Left lung (tissue), 10 donors: ENCODE measurements around the gene PABPN1L. TPM values are rescaled to one million over a fixed set of nuclear protein-coding genes. Genes with fewer than 3 reads are reported as not detected.
A peak's percentile ranks its signal among the peaks of the same experiment; 100 is the strongest.

Experiments used
- ATAC-seq: fragments of 200-7000 bp; cut with Tn5 transposase; one replicate; pipeline ENCODE4 v1.9.1; 2020; ENCODE audit warnings: moderate library complexity
- DNase-seq, 4 donors: peaks; one replicate each; pipeline ENCODE4 v3.0.0-alpha.2; 2013 to 2020
- H3K27ac ChIP-seq, 2 donors: fragments of 200-600 bp; sonication (generic) in 1 of 2; one replicate each; pipeline versions ENCODE4 v1.5.0 to v1.8.0; 2020 to 2021
- H3K27me3 ChIP-seq, 2 donors: fragments of 200-600 bp; sonication (generic) in 1 of 2; one replicate each; pipeline versions ENCODE4 v1.5.0 to v1.8.0; 2020 to 2021
- H3K36me3 ChIP-seq, 2 donors: fragments of 200-600 bp; sonication (generic) in 1 of 2; one replicate each; pipeline versions ENCODE4 v1.5.0 to v1.8.0; 2020 to 2021
- H3K4me1 ChIP-seq, 2 donors: fragments of 200-600 bp; one replicate each; pipeline ENCODE4 v1.8.0; 2021
- H3K4me3 ChIP-seq, 2 donors: fragments of 200-600 bp; sonication (generic) in 1 of 2; one replicate each; pipeline versions ENCODE4 v1.5.0 to v1.8.0; 2020 to 2021; ENCODE audit warnings: mild to moderate bottlenecking in 1 of 2
- H3K9me3 ChIP-seq, 2 donors: fragments of 200-600 bp; sonication (generic) in 1 of 2; one replicate each; pipeline versions ENCODE4 v1.5.0 to v1.8.0; 2020 to 2021
- intact Hi-C, 2 donors: fragments of 100-400 bp; cut with DNase I; formaldehyde crosslinking; loops; one replicate each; pipeline versions ENCODE4 v1.11.2 to v1.14.2; 2022
- polyA plus RNA-seq, 6 donors: library from polyadenylated mRNA; unstranded; fragments of 120-200 nt; gene quantifications; one replicate each; pipeline ENCODE4 v1.2.1, GENCODE V29; 2013; ENCODE audit not compliant: insufficient read length in 6 of 6
- total RNA-seq, 2 donors: library from RNA; stranded (reverse); fragmentation: NEBNext Ultra II Directional; extraction: Animal tissue kit (Norgen Biotek cat#: 25700); gene quantifications; one replicate each; pipeline ENCODE4 v1.2.1, GENCODE V29; 2021
- TF ChIP-seq, protein P1 (sequence below), 2 donors: fragments of 200-600 bp; sonication (generic) in 1 of 2; IDR thresholded peaks; one replicate each; pipeline versions ENCODE4 v1.5.0 to v1.8.0; 2021; ENCODE audit warnings: antibody characterized with exemption in 2 of 2
- donor health status: DM: no; HTN: yes; CAD: no.
- donor health status: DM: no; HTN: no; CAD: no.

Gene PABPN1L
- total and polyA plus RNA-seq, 8 donors = 0.12 TPM; not detected in 7

DNA sequence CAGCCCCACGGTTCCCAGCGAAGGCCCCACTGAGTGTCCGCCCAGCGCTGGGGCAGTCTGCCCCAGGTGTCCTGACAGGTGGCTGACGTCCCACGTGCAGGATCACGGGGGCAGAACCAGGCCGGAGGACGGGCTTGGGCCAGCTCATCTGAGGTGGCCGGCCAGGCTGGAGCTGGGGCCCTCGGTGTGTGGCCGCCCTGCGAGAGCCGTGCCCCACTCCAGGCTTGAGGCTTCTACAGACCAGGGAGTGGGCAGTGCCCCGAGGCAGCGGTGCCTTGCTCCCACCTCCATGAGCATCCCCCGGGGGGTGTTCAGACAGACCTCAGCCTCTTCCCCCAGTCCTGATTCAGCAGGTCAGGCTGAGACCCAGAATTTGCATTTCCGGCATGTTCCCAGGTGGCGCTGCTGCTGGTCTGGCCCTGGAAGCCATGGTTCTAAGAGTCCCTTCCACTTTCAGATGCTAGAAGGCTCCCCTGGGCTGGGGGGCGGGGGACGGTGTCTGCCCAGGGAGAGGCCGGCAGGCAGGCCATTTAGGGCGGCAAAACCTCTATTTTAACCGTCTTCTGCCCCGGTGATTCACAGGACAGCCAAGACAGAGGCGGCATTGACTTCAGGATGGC is 35.4 kb upstream of the PABPN1L start:
- ATAC-seq (no peak), DNase-seq (no peak)
- intact Hi-C loops = no loop called here
- H3K36me3 ChIP-seq = peaks cover 0 to 35% of the 10 kb centered on the region in 2 donors
- H3K4me1 ChIP-seq = no peaks in the 10 kb centered on the region
- TF ChIP-seq, protein P1, sequence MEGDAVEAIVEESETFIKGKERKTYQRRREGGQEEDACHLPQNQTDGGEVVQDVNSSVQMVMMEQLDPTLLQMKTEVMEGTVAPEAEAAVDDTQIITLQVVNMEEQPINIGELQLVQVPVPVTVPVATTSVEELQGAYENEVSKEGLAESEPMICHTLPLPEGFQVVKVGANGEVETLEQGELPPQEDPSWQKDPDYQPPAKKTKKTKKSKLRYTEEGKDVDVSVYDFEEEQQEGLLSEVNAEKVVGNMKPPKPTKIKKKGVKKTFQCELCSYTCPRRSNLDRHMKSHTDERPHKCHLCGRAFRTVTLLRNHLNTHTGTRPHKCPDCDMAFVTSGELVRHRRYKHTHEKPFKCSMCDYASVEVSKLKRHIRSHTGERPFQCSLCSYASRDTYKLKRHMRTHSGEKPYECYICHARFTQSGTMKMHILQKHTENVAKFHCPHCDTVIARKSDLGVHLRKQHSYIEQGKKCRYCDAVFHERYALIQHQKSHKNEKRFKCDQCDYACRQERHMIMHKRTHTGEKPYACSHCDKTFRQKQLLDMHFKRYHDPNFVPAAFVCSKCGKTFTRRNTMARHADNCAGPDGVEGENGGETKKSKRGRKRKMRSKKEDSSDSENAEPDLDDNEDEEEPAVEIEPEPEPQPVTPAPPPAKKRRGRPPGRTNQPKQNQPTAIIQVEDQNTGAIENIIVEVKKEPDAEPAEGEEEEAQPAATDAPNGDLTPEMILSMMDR (IDR thresholded peaks at IDR 0.05) = no peak
- H3K4me3 ChIP-seq = no peak overlapping the region
- H3K27ac ChIP-seq = no peak overlapping the region
- H3K27me3 ChIP-seq = no peaks in the 10 kb centered on the region
- H3K9me3 ChIP-seq = no peaks in the 10 kb centered on the region

- ATAC-seq (no peak), DNase-seq (peak in 2 of 4 donors; percentile 60 to 79)
- Histone ChIP-seq H3K27ac (peak overlapping the region in 1 of 2 donors; percentile 28), H3K36me3 (peaks cover 0 to 43% of the 10 kb centered on the region in 2 donors), H3K27me3 (no peaks in the 10 kb centered on the region), H3K4me1 (no peaks in the 10 kb centered on the region), H3K9me3 (no peaks in the 10 kb centered on the region), H3K4me3 (no peak overlapping the region)
- TF ChIP-seq, protein P1 (IDR thresholded peaks at IDR 0.05) = no peak
- intact Hi-C loops = no loop called here
These were observed 34.2 kb upstream of the PABPN1L start for GRCh38 chr16:88900662-88901052.

DNA sequence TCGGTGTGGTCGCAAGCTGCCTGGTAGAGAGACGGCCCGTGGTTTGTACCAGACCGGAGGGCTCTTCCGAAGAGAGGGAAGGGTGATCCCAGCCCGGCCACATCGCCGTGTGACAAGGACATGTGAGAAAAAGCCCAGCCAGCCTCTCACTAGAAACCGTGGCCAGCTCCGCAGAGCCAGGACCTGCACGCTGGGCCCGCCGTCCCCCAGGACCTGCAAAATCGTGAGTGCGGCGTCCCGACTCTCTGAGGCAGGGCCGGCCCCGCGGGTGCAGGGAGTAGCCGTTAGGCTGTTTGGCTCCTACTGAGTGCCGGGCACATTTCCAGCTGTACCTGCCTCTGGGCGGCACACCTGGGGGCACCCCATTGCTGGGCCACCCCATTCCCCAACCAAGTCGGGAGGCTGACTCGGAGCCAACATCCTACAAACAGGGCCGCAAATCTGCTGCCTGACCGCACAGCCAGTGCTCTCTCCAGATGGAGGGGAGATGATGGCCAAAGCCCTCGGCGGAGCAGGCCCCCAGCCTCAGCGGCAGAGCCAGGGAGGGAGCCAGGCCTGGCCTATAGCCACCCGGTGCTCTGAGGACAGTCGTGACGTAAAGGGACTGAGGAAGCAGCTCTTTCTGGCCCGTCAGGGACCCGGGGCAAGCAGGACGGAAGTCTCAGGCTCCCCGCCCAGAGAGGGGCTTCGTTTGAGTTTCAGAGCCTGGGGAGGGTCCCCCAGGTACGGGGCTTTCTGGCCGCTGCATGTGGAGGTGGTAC is 33.6 kb upstream of the PABPN1L start:
- no peaks in the 10 kb centered on the region for H3K4me1 ChIP-seq
- no peaks in the 10 kb centered on the region for H3K27me3 ChIP-seq
- H3K27ac ChIP-seq = peak overlapping the region in 1 of 2 donors; percentile 28
- peak in 2 of 4 donors; percentile 35 to 63 for DNase-seq
- H3K9me3 ChIP-seq = no peaks in the 10 kb centered on the region
- no peak overlapping the region for H3K4me3 ChIP-seq
- TF ChIP-seq, protein P1 (IDR thresholded peaks at IDR 0.05) = no peak
- intact Hi-C loops = no loop called here
- peaks cover 0 to 43% of the 10 kb centered on the region in 2 donors for H3K36me3 ChIP-seq
- ATAC-seq = no peak

- ATAC-seq = no peak
- intact Hi-C loops = no loop called here
These were observed 31.4 kb upstream of the PABPN1L start for GRCh38 chr16:88897696-88898425.

More at GRCh38 chr16:88897696-88898425, 31.4 kb upstream of the PABPN1L start:
- no peaks in the 10 kb centered on the region for H3K4me1 ChIP-seq
- H3K27me3 ChIP-seq = no peaks in the 10 kb centered on the region
- H3K27ac ChIP-seq = no peak overlapping the region
- TF ChIP-seq, protein P1 (IDR thresholded peaks at IDR 0.05) = no peak
- H3K9me3 ChIP-seq = no peaks in the 10 kb centered on the region
- no peak overlapping the region for H3K4me3 ChIP-seq
- H3K36me3 ChIP-seq = peaks cover 0 to 43% of the 10 kb centered on the region in 2 donors
- DNase-seq = no peak
